ENCODE results near the gene TMEM80.

The TMEM80 gene

GRCh38 chr11:699116-699508 lies 3.5 kb downstream of the TMEM80 start:
- DNase-seq, result no peak

GRCh38 chr11:699753-700152 lies 4.1 kb downstream of the TMEM80 start:
- DNase-seq, result no peak

GRCh38 chr11:701741-702461 lies 6.3 kb downstream of the TMEM80 start:
- DNase-seq, result no peak

GRCh38 chr11:702462-703461 lies 7.1 kb downstream of the TMEM80 start:
- DNase-seq, result peak in 10 of 56 donors; percentile 17 to 54 (median 45)

- DNase-seq, result no peak
Measured at GRCh38 chr11:703506-703905, 7.9 kb downstream of the TMEM80 start.

- DNase-seq, result no peak
Measured at GRCh38 chr11:704228-704674, 8.6 kb downstream of the TMEM80 start.

GRCh38 chr11:704781-705645 lies 9.4 kb downstream of the TMEM80 start:
- DNase-seq, result no peak

- DNase-seq, result no peak
Measured at GRCh38 chr11:705646-706438, 10.2 kb downstream of the TMEM80 start, which contains the start of gene EPS8L2. EPS8L2 (plus strand) TSS chr11:706231; CDS start chr11:709408, 3,177 bp downstream.

GRCh38 chr11:706439-706956 lies 10.9 kb downstream of the TMEM80 start:
- DNase-seq, result no peak

- peak in 6 of 56 donors; percentile 20 to 48 (median 33) for DNase-seq
Measured at GRCh38 chr11:706957-707816, 11.6 kb downstream of the TMEM80 start.

GRCh38 chr11:707817-708420 lies 12.3 kb downstream of the TMEM80 start:
- no peak for DNase-seq

- DNase-seq, result no peak
Measured at GRCh38 chr11:708511-708910, 12.9 kb downstream of the TMEM80 start.

- no peak for DNase-seq
Measured at GRCh38 chr11:709109-709997, 13.7 kb downstream of the TMEM80 start.

- no peak for DNase-seq
Measured at GRCh38 chr11:714436-714835, 18.8 kb downstream of the TMEM80 start.

GRCh38 chr11:719214-720016 lies 23.8 kb downstream of the TMEM80 start:
- no peak for DNase-seq

- no peak for DNase-seq
Measured at GRCh38 chr11:720017-720641, 24.5 kb downstream of the TMEM80 start.

All from amygdala (tissue), 56 donors.